ENCODE data around the gene KRT3.
"Not testable (repeated sequence)": the region's sequence is repeated elsewhere in the genome, so short reads cannot be mapped to it uniquely, and the experiment has no call there.

Gene KRT3

GRCh38 chr12:52759695-52760094, 36.2 kb downstream of the KRT3 start:
- no peak for DNase-seq

- DNase-seq, result no peak
These were observed 36.7 kb downstream of the KRT3 start for GRCh38 chr12:52759218-52759617.

GRCh38 chr12:52757449-52758176, 38.3 kb downstream of the KRT3 start:
- no peak for DNase-seq

GRCh38 chr12:52756281-52756960, 39.5 kb downstream of the KRT3 start:
- no peak for DNase-seq

- DNase-seq, result no peak
These were observed 40.4 kb downstream of the KRT3 start for GRCh38 chr12:52755533-52755932.

GRCh38 chr12:52754135-52754534, 41.8 kb downstream of the KRT3 start:
- no peak for DNase-seq

GRCh38 chr12:52753283-52753682, 42.6 kb downstream of the KRT3 start:
- no peak for DNase-seq

- no peak for DNase-seq
These were observed 43.4 kb downstream of the KRT3 start for GRCh38 chr12:52752516-52752915.

- DNase-seq, result no peak
These were observed 44.1 kb downstream of the KRT3 start for GRCh38 chr12:52751795-52752194.

- DNase-seq, result not testable (repeated sequence)
These were observed 45.4 kb downstream of the KRT3 start for GRCh38 chr12:52750532-52750931.

GRCh38 chr12:52749827-52750226, 46.1 kb downstream of the KRT3 start:
- DNase-seq, result no peak

GRCh38 chr12:52748578-52748977, 47.3 kb downstream of the KRT3 start:
- DNase-seq, result no peak

GRCh38 chr12:52745554-52745953, 50.4 kb downstream of the KRT3 start:
- DNase-seq, result no peak

- DNase-seq, result no peak
These were observed 51.3 kb downstream of the KRT3 start for GRCh38 chr12:52744493-52745156.

- DNase-seq, result no peak
These were observed 53.0 kb downstream of the KRT3 start for GRCh38 chr12:52742822-52743457.

- no peak for DNase-seq
These were observed 53.7 kb downstream of the KRT3 start for GRCh38 chr12:52742196-52742580.

GRCh38 chr12:52741375-52742195, 54.3 kb downstream of the KRT3 start:
- no peak for DNase-seq

- no peak for DNase-seq
These were observed 55.3 kb downstream of the KRT3 start for GRCh38 chr12:52740584-52740983.

- no peak for DNase-seq
These were observed 56.0 kb downstream of the KRT3 start for GRCh38 chr12:52739963-52740362.
